Mucosa of stomach (tissue), 1 donor: ENCODE measurements around the gene DNAJC19.
"Not testable (repeated sequence)": the region's sequence is repeated elsewhere in the genome, so short reads cannot be mapped to it uniquely, and the experiment has no call there.

Experiments used
- H3K27me3 ChIP-seq: one replicate; pipeline ENCODE4 v1.7.0; 2013; ENCODE audit warnings: mild to moderate bottlenecking, low read length; ENCODE audit not compliant: control insufficient read depth, insufficient read depth
- H3K36me3 ChIP-seq: one replicate; pipeline ENCODE4 v1.7.0; 2013; ENCODE audit warnings: low read length; ENCODE audit not compliant: control insufficient read depth, insufficient read depth
- H3K4me1 ChIP-seq: one replicate; pipeline ENCODE4 v1.7.0; 2013; ENCODE audit warnings: mild to moderate bottlenecking, low read length; ENCODE audit not compliant: control insufficient read depth, insufficient read depth
- H3K4me3 ChIP-seq: one replicate; pipeline ENCODE4 v1.7.0; 2013; ENCODE audit warnings: low read length
- H3K9ac ChIP-seq: one replicate; pipeline ENCODE4 v1.7.0; 2013; ENCODE audit warnings: mild to moderate bottlenecking, low read length, moderate library complexity
- H3K9me3 ChIP-seq: one replicate; pipeline ENCODE4 v1.7.0; 2013; ENCODE audit warnings: mild to moderate bottlenecking, low read length, moderate library complexity; ENCODE audit not compliant: control insufficient read depth
- donor health status: Pancreatic carcinoma.

DNAJC19 gene

GRCh38 chr3:180987344-180987743 lies 2.2 kb downstream of the DNAJC19 start:
- Histone ChIP-seq H3K4me3 (no peak overlapping the region), H3K9me3 (no peaks in the 10 kb centered on the region), H3K27me3 (no peaks in the 10 kb centered on the region), H3K36me3 (no peaks in the 10 kb centered on the region), H3K9ac (no peak overlapping the region), H3K4me1 (no peaks in the 10 kb centered on the region)

- H3K27me3 ChIP-seq, H3K36me3 ChIP-seq, H3K9ac ChIP-seq, H3K4me3 ChIP-seq, H3K9me3 ChIP-seq, H3K4me1 ChIP-seq: not testable (repeated sequence)
Observed at GRCh38 chr3:180986366-180986765, 3.2 kb downstream of the DNAJC19 start.

DNA sequence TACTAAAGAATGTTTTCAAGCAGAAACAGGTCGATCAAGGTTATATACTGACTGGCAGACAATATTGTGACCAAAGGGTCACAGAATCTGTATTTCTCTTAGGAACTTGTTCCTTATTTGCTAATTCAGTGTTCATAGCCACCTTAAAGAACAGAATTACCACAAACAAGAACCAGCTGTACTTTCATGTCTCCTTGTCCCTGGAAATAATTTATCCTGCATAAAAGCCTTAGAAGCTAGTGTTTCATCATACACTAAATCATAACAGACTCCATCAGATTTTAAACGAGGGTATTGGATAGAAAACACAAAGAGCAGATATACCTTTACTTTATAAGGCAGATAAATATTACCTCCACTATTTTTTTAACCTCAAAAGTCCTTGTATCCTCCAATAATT lies 6.4 kb downstream of the DNAJC19 start:
- H3K9me3 ChIP-seq = no peaks in the 10 kb centered on the region
- no peak overlapping the region for H3K4me3 ChIP-seq
- H3K36me3 ChIP-seq = no peaks in the 10 kb centered on the region
- H3K9ac ChIP-seq = no peak overlapping the region
- H3K27me3 ChIP-seq = no peaks in the 10 kb centered on the region
- no peaks in the 10 kb centered on the region for H3K4me1 ChIP-seq

DNA sequence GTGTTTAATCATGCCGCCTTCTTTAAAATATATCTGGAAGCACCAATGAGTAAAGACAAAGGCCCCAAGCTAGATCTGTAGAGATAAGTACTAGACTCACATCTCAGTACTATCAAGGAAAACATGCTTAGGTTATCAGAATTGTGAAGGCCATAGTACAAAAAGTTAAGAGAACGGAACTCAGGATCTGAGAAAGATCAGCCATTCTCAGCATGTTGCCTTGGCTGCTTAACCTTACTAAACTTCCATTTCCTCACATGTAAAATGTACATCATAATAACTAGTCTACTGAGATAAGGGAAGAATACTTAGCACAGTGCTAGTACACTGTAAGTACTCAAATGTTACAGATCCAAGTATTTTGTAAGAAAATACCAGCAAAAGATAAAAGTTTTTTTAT lies 7.6 kb downstream of the DNAJC19 start:
- Histone ChIP-seq H3K27me3 (no peaks in the 10 kb centered on the region), H3K9me3 (no peaks in the 10 kb centered on the region), H3K4me1 (no peaks in the 10 kb centered on the region), H3K36me3 (no peaks in the 10 kb centered on the region), H3K4me3 (no peak overlapping the region), H3K9ac (no peak overlapping the region)

GRCh38 chr3:180980611-180981010 lies 8.9 kb downstream of the DNAJC19 start:
- Histone ChIP-seq H3K9ac (no peak overlapping the region), H3K36me3 (no peaks in the 10 kb centered on the region), H3K4me3 (no peak overlapping the region), H3K27me3 (no peaks in the 10 kb centered on the region), H3K4me1 (no peaks in the 10 kb centered on the region), H3K9me3 (no peaks in the 10 kb centered on the region)

GRCh38 chr3:180979961-180980360 lies 9.6 kb downstream of the DNAJC19 start:
- H3K36me3 ChIP-seq = no peaks in the 10 kb centered on the region
- no peaks in the 10 kb centered on the region for H3K4me1 ChIP-seq
- H3K9me3 ChIP-seq = no peaks in the 10 kb centered on the region
- H3K27me3 ChIP-seq = no peaks in the 10 kb centered on the region
- H3K4me3 ChIP-seq = no peak overlapping the region
- no peak overlapping the region for H3K9ac ChIP-seq

GRCh38 chr3:180977498-180977897 lies 12.0 kb downstream of the DNAJC19 start:
- Histone ChIP-seq H3K36me3 (no peaks in the 10 kb centered on the region), H3K27me3 (no peaks in the 10 kb centered on the region), H3K4me1 (no peaks in the 10 kb centered on the region), H3K9ac (no peak overlapping the region), H3K4me3 (no peak overlapping the region), H3K9me3 (no peaks in the 10 kb centered on the region)

DNA sequence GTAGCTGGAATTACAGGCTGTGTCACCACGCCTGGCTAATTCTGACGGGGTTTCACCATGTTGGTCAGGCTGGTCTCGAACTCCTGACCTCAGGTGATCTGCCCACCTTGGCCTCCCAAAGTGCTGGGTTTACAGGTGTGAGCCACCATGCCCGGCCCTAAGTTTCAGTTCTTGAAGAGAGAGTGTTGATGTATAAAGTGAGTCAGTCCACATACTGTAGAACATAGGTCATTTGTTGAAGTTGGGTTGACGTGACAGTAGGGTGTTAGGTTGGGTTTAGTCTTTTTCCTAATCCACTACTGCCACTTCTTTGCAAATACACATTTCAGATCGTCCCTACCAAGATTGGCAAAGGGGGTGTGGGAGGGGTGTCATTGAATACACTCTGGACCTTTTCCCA lies 15.2 kb downstream of the DNAJC19 start:
- no peaks in the 10 kb centered on the region for H3K36me3 ChIP-seq
- no peaks in the 10 kb centered on the region for H3K4me1 ChIP-seq
- H3K9me3 ChIP-seq = no peaks in the 10 kb centered on the region
- H3K9ac ChIP-seq = no peak overlapping the region
- H3K4me3 ChIP-seq = no peak overlapping the region
- no peaks in the 10 kb centered on the region for H3K27me3 ChIP-seq

DNA sequence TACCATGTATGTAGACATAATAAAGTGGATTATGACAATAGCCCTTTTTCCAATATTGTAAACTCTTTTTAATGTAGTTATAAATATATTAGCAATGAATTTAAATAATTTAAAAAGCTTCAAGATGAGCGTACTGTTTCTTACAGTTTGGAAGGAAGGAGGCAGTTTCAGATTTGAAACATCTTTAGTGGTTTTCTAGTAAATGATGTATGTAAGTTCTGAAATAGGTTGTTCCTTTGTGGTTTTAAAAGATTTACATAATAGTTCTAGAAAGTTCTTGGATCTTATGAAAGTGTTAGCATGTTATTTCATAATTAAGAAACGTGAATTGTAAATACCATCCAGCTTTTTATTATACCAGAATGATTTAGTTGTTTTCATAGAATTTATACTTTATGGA lies 16.0 kb downstream of the DNAJC19 start:
- H3K4me1 ChIP-seq = no peaks in the 10 kb centered on the region
- H3K9me3 ChIP-seq = no peaks in the 10 kb centered on the region
- no peak overlapping the region for H3K9ac ChIP-seq
- no peaks in the 10 kb centered on the region for H3K27me3 ChIP-seq
- H3K36me3 ChIP-seq = no peaks in the 10 kb centered on the region
- no peak overlapping the region for H3K4me3 ChIP-seq

DNA sequence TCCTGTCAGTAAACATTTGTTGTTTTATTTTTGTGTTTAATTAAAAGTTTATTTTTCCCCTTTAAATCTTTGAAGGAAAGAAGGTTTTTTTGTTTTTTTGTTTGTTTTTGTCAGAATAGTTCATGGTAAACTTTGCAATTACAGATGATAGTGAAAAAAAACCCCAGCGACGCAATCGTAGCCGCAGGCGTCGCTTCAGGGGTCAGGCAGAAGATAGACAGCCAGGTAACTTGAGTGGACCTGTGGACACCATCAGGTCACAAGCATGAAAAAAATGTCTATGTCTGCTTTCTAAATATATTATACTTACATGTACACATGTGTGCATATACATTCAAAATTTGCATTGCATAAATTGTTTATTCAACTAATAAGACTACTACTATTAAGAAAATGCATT lies 18.6 kb downstream of the DNAJC19 start:
- H3K9me3 ChIP-seq = no peaks in the 10 kb centered on the region
- H3K36me3 ChIP-seq = no peaks in the 10 kb centered on the region
- no peaks in the 10 kb centered on the region for H3K4me1 ChIP-seq
- H3K27me3 ChIP-seq = no peaks in the 10 kb centered on the region
- H3K9ac ChIP-seq = no peak overlapping the region
- H3K4me3 ChIP-seq = no peak overlapping the region

- Histone ChIP-seq H3K9ac (no peak overlapping the region), H3K4me3 (no peak overlapping the region), H3K4me1 (no peaks in the 10 kb centered on the region), H3K27me3 (no peaks in the 10 kb centered on the region), H3K9me3 (no peaks in the 10 kb centered on the region), H3K36me3 (no peaks in the 10 kb centered on the region)
Observed at GRCh38 chr3:180962530-180962929, 27.0 kb downstream of the DNAJC19 start.

DNA sequence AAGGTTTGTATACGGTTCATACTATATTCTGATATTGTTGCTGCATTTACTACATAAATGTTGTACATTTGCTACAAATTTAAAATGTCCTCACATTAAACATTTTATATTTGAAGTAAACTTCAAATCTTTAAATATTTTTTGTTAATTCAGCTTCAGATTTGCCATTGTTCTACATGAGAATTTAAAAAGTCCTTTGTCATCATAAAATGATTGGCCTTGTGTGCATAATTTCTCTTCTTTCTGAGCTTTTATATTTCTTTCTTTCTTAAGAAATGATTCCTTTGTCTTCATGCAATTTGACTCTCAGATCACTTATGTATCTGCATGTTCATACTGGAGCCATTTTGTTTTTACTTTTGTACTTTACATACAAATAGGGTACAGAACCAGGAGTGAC lies 28.0 kb downstream of the DNAJC19 start:
- H3K4me1 ChIP-seq = no peaks in the 10 kb centered on the region
- H3K9me3 ChIP-seq = no peaks in the 10 kb centered on the region
- no peak overlapping the region for H3K4me3 ChIP-seq
- H3K9ac ChIP-seq = no peak overlapping the region
- no peaks in the 10 kb centered on the region for H3K27me3 ChIP-seq
- no peaks in the 10 kb centered on the region for H3K36me3 ChIP-seq

DNA sequence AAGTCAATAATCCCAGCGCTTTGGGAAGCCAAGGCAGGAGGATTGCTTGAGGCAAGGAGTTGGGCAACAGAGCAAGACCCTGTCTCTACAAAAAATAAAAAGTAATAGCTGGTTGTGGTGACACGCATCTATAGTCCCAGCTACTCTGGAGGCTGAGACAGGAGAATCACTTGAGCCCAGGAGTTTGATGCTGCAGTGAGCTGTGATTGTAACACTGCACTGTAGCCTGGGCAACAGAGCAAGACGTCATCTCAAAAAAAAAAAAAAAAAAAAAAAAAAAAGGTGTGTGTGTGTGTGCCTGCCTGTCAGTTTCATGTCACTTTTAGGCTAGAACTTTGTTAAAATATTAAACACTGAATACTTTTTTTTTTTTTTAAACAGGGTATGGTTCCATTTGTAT lies 28.4 kb downstream of the DNAJC19 start:
- no peak overlapping the region for H3K4me3 ChIP-seq
- no peak overlapping the region for H3K9ac ChIP-seq
- no peaks in the 10 kb centered on the region for H3K27me3 ChIP-seq
- H3K4me1 ChIP-seq = no peaks in the 10 kb centered on the region
- no peaks in the 10 kb centered on the region for H3K9me3 ChIP-seq
- H3K36me3 ChIP-seq = no peaks in the 10 kb centered on the region
